ENCODE results near the gene LRRC74B. TPM values are rescaled to one million over a fixed set of nuclear protein-coding genes. Genes with fewer than 3 reads are reported as not detected.
"Not testable (repeated sequence)": the region's sequence is repeated elsewhere in the genome, so short reads cannot be mapped to it uniquely, and the experiment has no call there.

Gene LRRC74B
- total RNA-seq, 1 donor from 2014 or later = not detected

GRCh38 chr22:21001601-21002325 is 44.0 kb upstream of the LRRC74B start, which contains the start of gene THAP7:
TSS of gene THAP7 (minus strand) at chr22:21002118. CDS start at chr22:21001911, 207 bp downstream.
- no peaks in the 10 kb centered on the region for H3K36me3 Mint-ChIP-seq (ENCODE audit: low read depth, unreplicated experiment)
- peak; percentile 94 for DNase-seq (ENCODE audit: low spot score)
- TF ChIP-seq, protein P1, sequence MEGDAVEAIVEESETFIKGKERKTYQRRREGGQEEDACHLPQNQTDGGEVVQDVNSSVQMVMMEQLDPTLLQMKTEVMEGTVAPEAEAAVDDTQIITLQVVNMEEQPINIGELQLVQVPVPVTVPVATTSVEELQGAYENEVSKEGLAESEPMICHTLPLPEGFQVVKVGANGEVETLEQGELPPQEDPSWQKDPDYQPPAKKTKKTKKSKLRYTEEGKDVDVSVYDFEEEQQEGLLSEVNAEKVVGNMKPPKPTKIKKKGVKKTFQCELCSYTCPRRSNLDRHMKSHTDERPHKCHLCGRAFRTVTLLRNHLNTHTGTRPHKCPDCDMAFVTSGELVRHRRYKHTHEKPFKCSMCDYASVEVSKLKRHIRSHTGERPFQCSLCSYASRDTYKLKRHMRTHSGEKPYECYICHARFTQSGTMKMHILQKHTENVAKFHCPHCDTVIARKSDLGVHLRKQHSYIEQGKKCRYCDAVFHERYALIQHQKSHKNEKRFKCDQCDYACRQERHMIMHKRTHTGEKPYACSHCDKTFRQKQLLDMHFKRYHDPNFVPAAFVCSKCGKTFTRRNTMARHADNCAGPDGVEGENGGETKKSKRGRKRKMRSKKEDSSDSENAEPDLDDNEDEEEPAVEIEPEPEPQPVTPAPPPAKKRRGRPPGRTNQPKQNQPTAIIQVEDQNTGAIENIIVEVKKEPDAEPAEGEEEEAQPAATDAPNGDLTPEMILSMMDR (IDR thresholded peaks at IDR 0.05; ENCODE audit: unreplicated experiment) = no peak
- peak within 1 kb of the TSS; percentile 97 for H3K4me3 Mint-ChIP-seq (ENCODE audit: unreplicated experiment)
- H3K9me3 Mint-ChIP-seq (ENCODE audit: unreplicated experiment) = no peaks in the 10 kb centered on the region
- H3K4me1 Mint-ChIP-seq (ENCODE audit: unreplicated experiment) = peaks cover 10% of the 10 kb centered on the region
- H3K27me3 Mint-ChIP-seq (ENCODE audit: unreplicated experiment) = peaks cover 10% of the 10 kb centered on the region
- peak within 1 kb of the TSS; percentile 89 for H3K27ac Mint-ChIP-seq (ENCODE audit: unreplicated experiment)

GRCh38 chr22:21003782-21004181 is 42.0 kb upstream of the LRRC74B start:
- DNase-seq (ENCODE audit: low spot score) = no peak
- H3K27ac Mint-ChIP-seq (ENCODE audit: unreplicated experiment) = no peak overlapping the region
- H3K27me3 Mint-ChIP-seq (ENCODE audit: unreplicated experiment) = peaks cover 8% of the 10 kb centered on the region
- H3K36me3 Mint-ChIP-seq (ENCODE audit: low read depth, unreplicated experiment) = no peaks in the 10 kb centered on the region
- H3K4me1 Mint-ChIP-seq (ENCODE audit: unreplicated experiment) = peaks cover 10% of the 10 kb centered on the region
- no peaks in the 10 kb centered on the region for H3K9me3 Mint-ChIP-seq (ENCODE audit: unreplicated experiment)
- TF ChIP-seq, protein P1 (IDR thresholded peaks at IDR 0.05; ENCODE audit: unreplicated experiment) = no peak
- H3K4me3 Mint-ChIP-seq (ENCODE audit: unreplicated experiment) = no peak overlapping the region

DNA sequence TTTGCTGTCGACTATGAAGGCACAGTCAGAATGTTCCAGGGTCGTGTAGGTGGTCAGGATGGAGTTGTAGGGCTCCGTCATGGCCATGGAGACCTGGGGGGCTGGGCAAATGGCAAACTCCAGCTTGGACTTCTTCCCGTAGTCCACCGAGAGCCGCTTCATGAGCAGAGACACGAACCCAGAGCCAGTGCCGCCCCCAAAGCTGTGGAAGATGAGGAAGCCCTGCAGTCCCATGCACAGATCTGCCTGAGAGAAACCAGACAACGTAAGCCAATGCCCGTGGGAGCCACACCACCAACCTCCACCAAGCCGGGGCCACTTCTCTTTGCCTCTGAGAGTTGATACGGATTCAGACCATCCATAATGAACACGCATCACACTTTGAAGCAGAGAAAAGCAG is 36.5 kb upstream of the LRRC74B start:
- not testable (repeated sequence) for H3K27me3 Mint-ChIP-seq (ENCODE audit: unreplicated experiment); H3K4me3 Mint-ChIP-seq (ENCODE audit: unreplicated experiment); H3K36me3 Mint-ChIP-seq (ENCODE audit: low read depth, unreplicated experiment); DNase-seq (ENCODE audit: low spot score); H3K9me3 Mint-ChIP-seq (ENCODE audit: unreplicated experiment); H3K27ac Mint-ChIP-seq (ENCODE audit: unreplicated experiment); H3K4me1 Mint-ChIP-seq (ENCODE audit: unreplicated experiment)

- Mint-ChIP-seq H3K9me3 (ENCODE audit: unreplicated experiment) (no peaks in the 10 kb centered on the region), H3K27ac (ENCODE audit: unreplicated experiment) (no peak overlapping the region), H3K4me1 (ENCODE audit: unreplicated experiment) (peaks cover 4% of the 10 kb centered on the region), H3K4me3 (ENCODE audit: unreplicated experiment) (no peak overlapping the region), H3K36me3 (ENCODE audit: low read depth, unreplicated experiment) (no peaks in the 10 kb centered on the region), H3K27me3 (ENCODE audit: unreplicated experiment) (peaks cover 4% of the 10 kb centered on the region)
- DNase-seq (ENCODE audit: low spot score) = peak; percentile 70
- TF ChIP-seq, protein P1 (IDR thresholded peaks at IDR 0.05; ENCODE audit: unreplicated experiment) = no peak
Observed at GRCh38 chr22:21009638-21010425, 35.9 kb upstream of the LRRC74B start.

DNA sequence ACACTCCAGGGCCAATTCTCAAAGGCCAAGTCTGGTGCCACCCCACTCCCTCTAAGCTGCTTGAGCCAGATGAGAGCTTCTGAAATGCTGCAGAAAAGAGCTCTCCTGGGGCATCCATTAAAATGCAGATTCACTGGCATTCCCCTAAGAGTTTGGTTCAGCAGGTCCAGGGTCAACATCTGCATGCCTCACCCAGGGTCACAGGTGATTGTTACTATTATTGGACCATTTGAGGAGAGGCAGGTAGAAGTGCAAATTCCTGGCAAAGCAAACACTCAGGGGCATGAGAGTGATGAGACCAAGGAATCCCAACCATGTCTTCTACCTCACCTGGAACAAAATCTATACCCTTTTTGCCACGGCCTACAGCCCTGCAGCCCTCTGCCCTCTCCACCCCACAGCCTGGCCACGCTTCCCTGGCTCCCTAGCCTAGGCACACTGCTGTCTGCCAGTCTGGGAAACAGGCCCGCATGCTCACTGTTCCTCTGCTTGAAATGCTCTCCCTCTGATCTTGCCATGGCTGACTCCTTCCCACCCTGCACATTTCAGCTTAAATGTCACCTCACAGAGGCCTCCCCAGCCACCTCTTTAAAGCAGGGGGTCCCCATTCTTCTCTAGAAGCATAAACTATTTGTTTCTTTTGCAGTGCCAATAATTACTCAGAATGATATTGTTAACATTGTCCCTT is 35.2 kb upstream of the LRRC74B start:
- H3K4me3 Mint-ChIP-seq (ENCODE audit: unreplicated experiment) = no peak overlapping the region
- H3K9me3 Mint-ChIP-seq (ENCODE audit: unreplicated experiment) = no peaks in the 10 kb centered on the region
- H3K27ac Mint-ChIP-seq (ENCODE audit: unreplicated experiment) = no peak overlapping the region
- peaks cover 4% of the 10 kb centered on the region for H3K27me3 Mint-ChIP-seq (ENCODE audit: unreplicated experiment)
- TF ChIP-seq, protein P1 (IDR thresholded peaks at IDR 0.05; ENCODE audit: unreplicated experiment) = no peak
- H3K4me1 Mint-ChIP-seq (ENCODE audit: unreplicated experiment) = peaks cover 7% of the 10 kb centered on the region
- no peak for DNase-seq (ENCODE audit: low spot score)
- no peaks in the 10 kb centered on the region for H3K36me3 Mint-ChIP-seq (ENCODE audit: low read depth, unreplicated experiment)
